HCT116 (cell line): ENCODE results near the gene TENM4. TPM values are rescaled to one million over a fixed set of nuclear protein-coding genes. Genes with fewer than 3 reads are reported as not detected.

Experiments
- ATAC-seq: fragments of 200-7000 bp; cut with Tn5 transposase; 2 replicates; pipeline ENCODE4 v1.9.1; 2020; ENCODE audit warnings: mild to moderate bottlenecking, moderate library complexity
- BruUV-seq: library from RNA; stranded (reverse); fragments of 400-500 nt; replicated peaks from 2 replicates; lab custom pipeline; 2021; lab: Mats Ljungman, UMichigan
- CTCF ChIA-PET: fragments of 300-600 bp; sonication (Branson Sonifier 250); formaldehyde crosslinking; loops from one replicate; lab custom pipeline; 2021; ENCODE audit warnings: antibody characterized with exemption; lab: Charles Lee
- POLR2A ChIA-PET: fragments of 300-600, 350-600 bp; sonication (Branson Sonifier 250); formaldehyde crosslinking; loops from one replicate; lab custom pipeline; 2021; ENCODE audit warnings: antibody characterized with exemption; lab: Charles Lee
- RAD21 ChIA-PET, 2 experiments: fragments of 300-600 bp; sonication (Branson Sonifier 250); formaldehyde crosslinking; loops; one replicate each; lab custom pipeline; 2023; ENCODE audit warnings: low total read pairs in 2 of 2; ENCODE audit not compliant: uncharacterized antibody in 2 of 2, unreplicated experiment in 2 of 2, low non-redundant PET in 1 of 2; lab: Charles Lee
- DNase-seq: peaks from one replicate; pipeline ENCODE4 v3.0.0-alpha.2; 2010; ENCODE audit warnings: low read depth, low spot score
- H2AFZ ChIP-seq: fragments of 200-600 bp; shearing (Covaris generic), sonication (generic); 2 replicates; pipeline ENCODE4 v1.6.1; 2017; ENCODE audit warnings: low read depth, mixed run types, mixed read lengths, antibody characterized with exemption, low read length; ENCODE audit not compliant: poor library complexity, severe bottlenecking
- H3K27ac ChIP-seq: 2 replicates; pipeline ENCODE4 v1.5.1; 2012; ENCODE audit warnings: low read depth, low read length
- H3K27me3 ChIP-seq: fragments of 200-600 bp; sonication (generic); 2 replicates; pipeline ENCODE4 v1.6.1; 2016; ENCODE audit warnings: mixed run types, low read length, mixed read lengths; ENCODE audit not compliant: insufficient read depth
- H3K36me3 ChIP-seq, 2 experiments: fragments of 200-500 bp in 1 of 2; fragments of 200-600 bp in 1 of 2; sonication (Bioruptor generic) in 1 of 2; sonication (generic) in 1 of 2; 2 replicates each; pipeline versions ENCODE4 v1.5.1 to v1.6.1; 2014 to 2016; ENCODE audit warnings: low read length in 2 of 2, inconsistent platforms in 1 of 2, mixed read lengths in 1 of 2, mixed run types in 1 of 2; ENCODE audit not compliant: insufficient read depth in 2 of 2, control insufficient read depth in 1 of 2
- H3K4me1 ChIP-seq, 2 experiments: fragments of 200-600 bp in 1 of 2; sonication (generic) in 1 of 2; 2 replicates each; pipeline versions ENCODE4 v1.5.1 to v1.6.1; 2012 to 2017; ENCODE audit warnings: low read length in 2 of 2, inconsistent platforms in 1 of 2, mild to moderate bottlenecking in 1 of 2, mixed read lengths in 1 of 2, mixed run types in 1 of 2, moderate library complexity in 1 of 2; ENCODE audit not compliant: insufficient read depth in 2 of 2, control insufficient read depth in 1 of 2
- H3K4me2 ChIP-seq: fragments of 200-600 bp; sonication (generic); 2 replicates; pipeline ENCODE4 v1.6.1; 2017; ENCODE audit warnings: mixed run types, low read length, mixed read lengths
- H3K4me3 ChIP-seq, 2 experiments: fragments of 200-600 bp in 1 of 2; sonication (generic) in 1 of 2; replicated peaks in 1 of 2; 2 replicates each; pipeline ENCODE4 v1.5.1; 2011 to 2016; ENCODE audit warnings: low read length in 2 of 2, control low read depth in 1 of 2, low read depth in 1 of 2, mild to moderate bottlenecking in 1 of 2, mixed read lengths in 1 of 2, mixed run types in 1 of 2
- H3K79me2 ChIP-seq: fragments of 200-600 bp; sonication (generic); 2 replicates; pipeline ENCODE4 v1.6.1; 2017; ENCODE audit warnings: mild to moderate bottlenecking, mixed run types, low read length, moderate library complexity, mixed read lengths; ENCODE audit not compliant: insufficient read depth
- H3K9ac ChIP-seq: fragments of 200-600 bp; sonication (generic); 2 replicates; pipeline ENCODE4 v1.6.1; 2016; ENCODE audit warnings: low read length, mixed read lengths
- H3K9me2 ChIP-seq: fragments of 200-600 bp; sonication (generic), shearing (Covaris generic); 2 replicates; pipeline ENCODE4 v1.6.1; 2017; ENCODE audit warnings: mixed run types, mild to moderate bottlenecking, moderate library complexity; ENCODE audit not compliant: insufficient read depth
- H3K9me3 ChIP-seq, 2 experiments: fragments of 200-500 bp in 1 of 2; fragments of 200-600 bp in 1 of 2; sonication (Bioruptor generic) in 1 of 2; sonication (generic) in 1 of 2; 2 replicates each; pipeline ENCODE4 v1.6.1; 2014 to 2017; ENCODE audit warnings: low read length in 2 of 2, mixed read lengths in 2 of 2, inconsistent platforms in 1 of 2, low read depth in 1 of 2, mild to moderate bottlenecking in 1 of 2, mixed run types in 1 of 2, moderate library complexity in 1 of 2; ENCODE audit not compliant: control insufficient read depth in 1 of 2, insufficient read depth in 1 of 2
- H4K20me1 ChIP-seq: fragments of 200-600 bp; sonication (generic), shearing (Covaris generic); 2 replicates; pipeline ENCODE4 v1.6.1; 2017; ENCODE audit warnings: mixed run types, mild to moderate bottlenecking, moderate library complexity; ENCODE audit not compliant: insufficient read depth
- CBX3 ChIP-seq: IDR thresholded peaks from 2 replicates; pipeline ENCODE4 v1.6.1; 2012; ENCODE audit warnings: low read depth
- EZH2 ChIP-seq: fragments of 200-600 bp; sonication (generic); IDR thresholded peaks from 2 replicates; pipeline ENCODE4 v1.6.1; 2017; ENCODE audit warnings: antibody characterized with exemption, mixed run types
- EZH2phosphoT487 ChIP-seq: fragments of 200-600 bp; IDR thresholded peaks from 2 replicates; pipeline ENCODE4 v1.6.1; 2018; ENCODE audit warnings: antibody characterized with exemption, borderline replicate concordance
- JUND ChIP-seq: IDR thresholded peaks from 2 replicates; pipeline ENCODE4 v1.6.1; 2012
- MAX ChIP-seq: IDR thresholded peaks from 2 replicates; pipeline ENCODE4 v1.6.1; 2012
- POLR2A ChIP-seq: IDR thresholded peaks from 2 replicates; pipeline ENCODE4 v1.7.0; 2011; ENCODE audit warnings: borderline replicate concordance; ENCODE audit not compliant: insufficient read depth, insufficient read length; ENCODE audit errors: extremely low read depth
- SP1 ChIP-seq: IDR thresholded peaks from 2 replicates; pipeline ENCODE4 v1.6.1; 2012; ENCODE audit warnings: low read depth
- TCF7L2 ChIP-seq: IDR thresholded peaks from 2 replicates; pipeline ENCODE4 v1.7.0; 2011; ENCODE audit warnings: borderline replicate concordance, inconsistent platforms; ENCODE audit not compliant: insufficient read depth, insufficient read length; ENCODE audit errors: extremely low read depth
- intact Hi-C: fragments of 100-400 bp; cut with micrococcal nuclease; formaldehyde crosslinking; loops from 2 replicates; pipeline ENCODE4 v1.10.0; 2022
- total RNA-seq: library from RNA; stranded (reverse); gene quantifications from one replicate; pipeline ENCODE4 v1.2.1, GENCODE V29; 2021; ENCODE audit not compliant: unreplicated experiment
- TF ChIP-seq, protein P1 (sequence below): IDR thresholded peaks from 2 replicates; pipeline ENCODE4 v1.6.1; 2011; ENCODE audit warnings: mild to moderate bottlenecking, low read length, moderate library complexity; ENCODE audit not compliant: insufficient replicate concordance; ENCODE audit errors: extremely low read depth

The TENM4 gene
- total RNA-seq, 1 experiment from 2014 or later, result 0.05 TPM

DNA sequence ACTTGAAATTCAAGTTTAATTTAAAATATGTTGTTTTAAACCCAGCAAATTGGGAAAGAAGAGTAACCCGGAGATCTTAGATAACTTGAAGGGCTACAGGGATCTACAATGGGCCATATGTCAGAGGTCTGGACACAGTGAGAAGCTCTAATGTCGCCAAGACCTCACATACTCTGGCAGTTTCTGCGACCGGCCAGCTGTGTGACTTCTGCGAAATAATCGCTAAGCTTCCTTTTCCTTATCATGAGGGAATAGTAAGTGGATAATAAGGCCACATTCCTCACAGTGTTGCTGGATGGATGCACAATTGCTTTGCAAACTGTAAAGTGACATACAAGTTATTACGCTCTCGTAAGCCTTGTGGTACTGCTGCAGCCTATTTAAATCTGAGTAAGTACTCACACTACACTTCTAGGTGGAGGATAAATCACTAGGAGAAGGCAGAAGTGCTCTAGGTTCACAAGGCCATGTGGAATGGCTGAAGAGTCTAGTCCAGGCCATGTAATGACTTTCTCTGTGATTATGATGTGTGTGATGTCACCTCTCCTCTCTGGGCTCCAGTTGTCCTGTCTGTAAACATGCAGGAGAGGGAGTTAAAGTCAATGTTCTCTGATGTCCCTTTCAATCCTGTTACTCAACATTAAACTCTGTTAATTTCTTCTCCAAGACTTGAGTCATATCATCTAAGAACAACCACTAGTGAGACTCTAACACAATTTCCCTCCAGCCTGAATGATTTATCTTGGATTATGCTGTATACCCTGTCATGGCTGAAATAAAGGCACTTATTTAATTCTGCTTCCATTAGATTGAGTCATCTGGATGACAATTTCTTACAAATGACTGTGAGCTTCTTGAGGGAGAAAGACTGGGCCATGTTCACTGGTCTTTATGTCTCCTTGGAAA lies 673.5 kb downstream of the TENM4 start:
- no peaks in the 10 kb centered on the region for H3K9me2 ChIP-seq
- no peak overlapping the region for H3K4me2 ChIP-seq
- H3K4me1 ChIP-seq, result no peaks in the 10 kb centered on the region
- TF ChIP-seq JUND (no peak), POLR2A (no peak), TCF7L2 (no peak), EZH2phosphoT487 (no peak), EZH2 (no peak), MAX (no peak), SP1 (no peak), CBX3 (no peak)
- TF ChIP-seq, protein P1, sequence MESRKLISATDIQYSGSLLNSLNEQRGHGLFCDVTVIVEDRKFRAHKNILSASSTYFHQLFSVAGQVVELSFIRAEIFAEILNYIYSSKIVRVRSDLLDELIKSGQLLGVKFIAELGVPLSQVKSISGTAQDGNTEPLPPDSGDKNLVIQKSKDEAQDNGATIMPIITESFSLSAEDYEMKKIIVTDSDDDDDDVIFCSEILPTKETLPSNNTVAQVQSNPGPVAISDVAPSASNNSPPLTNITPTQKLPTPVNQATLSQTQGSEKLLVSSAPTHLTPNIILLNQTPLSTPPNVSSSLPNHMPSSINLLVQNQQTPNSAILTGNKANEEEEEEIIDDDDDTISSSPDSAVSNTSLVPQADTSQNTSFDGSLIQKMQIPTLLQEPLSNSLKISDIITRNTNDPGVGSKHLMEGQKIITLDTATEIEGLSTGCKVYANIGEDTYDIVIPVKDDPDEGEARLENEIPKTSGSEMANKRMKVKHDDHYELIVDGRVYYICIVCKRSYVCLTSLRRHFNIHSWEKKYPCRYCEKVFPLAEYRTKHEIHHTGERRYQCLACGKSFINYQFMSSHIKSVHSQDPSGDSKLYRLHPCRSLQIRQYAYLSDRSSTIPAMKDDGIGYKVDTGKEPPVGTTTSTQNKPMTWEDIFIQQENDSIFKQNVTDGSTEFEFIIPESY, result no peak
- H2AFZ ChIP-seq, result no peak overlapping the region
- ATAC-seq (no peak), DNase-seq (no peak)
- RAD21 ChIA-PET, result no interaction called here
- POLR2A ChIA-PET, result no interaction called here
- no peaks in the 10 kb centered on the region for H3K9me3 ChIP-seq
- intact Hi-C loops, result no loop called here
- BruUV-seq, result no TSS peak
- no peak overlapping the region for H3K27ac ChIP-seq
- no peak overlapping the region for H3K9ac ChIP-seq
- H3K79me2 ChIP-seq, result no peaks in the 10 kb centered on the region
- CTCF ChIA-PET, result interaction anchor here (0.9 kb wide), 1 partner anchor 121 kb away, joined by 3 read pairs; no protein-coding TSS in a partner anchor
- H3K36me3 ChIP-seq, result no peaks in the 10 kb centered on the region
- H3K27me3 ChIP-seq, result peaks cover 25% of the 10 kb centered on the region; the same call in 1 of the 2 replicates
- H4K20me1 ChIP-seq, result no peaks in the 10 kb centered on the region
- H3K4me3 ChIP-seq, result no peak overlapping the region
